ENCODE data around the gene FMNL2.
A peak's percentile ranks its signal among the peaks of the same experiment; 100 is the strongest.

- TF ChIP-seq CTCF (IDR thresholded peaks at IDR 0.05) (peak in 2 of 6 experiments; percentile 3 to 4), POLR2A (IDR thresholded peaks at IDR 0.05) (no peak)
These were observed 130.0 kb downstream of the FMNL2 start for GRCh38 chr2:152464851-152465470.

Data from thyroid gland (tissue), 4 donors.